ENCODE data around the gene MCM8.

DNA sequence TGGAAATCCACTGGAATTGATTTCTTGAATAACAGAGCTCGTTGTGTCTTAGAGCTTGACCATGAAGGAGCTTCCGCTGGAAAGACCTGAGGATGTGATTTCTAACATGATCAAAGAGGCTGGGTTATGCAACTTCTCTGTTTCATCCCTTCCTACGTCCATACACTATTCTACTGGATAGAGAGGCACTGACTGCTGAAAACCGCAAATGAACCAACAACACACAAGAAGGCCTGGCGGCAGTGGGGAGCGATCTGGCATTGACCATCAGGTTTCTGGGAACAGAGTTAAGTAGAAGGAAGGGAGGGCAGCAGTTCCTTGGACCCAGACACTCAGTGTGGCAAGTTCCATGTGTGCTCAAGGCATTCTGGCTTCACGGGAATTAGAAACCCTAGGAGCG, 90.1 kb downstream of the MCM8 start:
- TF ChIP-seq, protein P1, sequence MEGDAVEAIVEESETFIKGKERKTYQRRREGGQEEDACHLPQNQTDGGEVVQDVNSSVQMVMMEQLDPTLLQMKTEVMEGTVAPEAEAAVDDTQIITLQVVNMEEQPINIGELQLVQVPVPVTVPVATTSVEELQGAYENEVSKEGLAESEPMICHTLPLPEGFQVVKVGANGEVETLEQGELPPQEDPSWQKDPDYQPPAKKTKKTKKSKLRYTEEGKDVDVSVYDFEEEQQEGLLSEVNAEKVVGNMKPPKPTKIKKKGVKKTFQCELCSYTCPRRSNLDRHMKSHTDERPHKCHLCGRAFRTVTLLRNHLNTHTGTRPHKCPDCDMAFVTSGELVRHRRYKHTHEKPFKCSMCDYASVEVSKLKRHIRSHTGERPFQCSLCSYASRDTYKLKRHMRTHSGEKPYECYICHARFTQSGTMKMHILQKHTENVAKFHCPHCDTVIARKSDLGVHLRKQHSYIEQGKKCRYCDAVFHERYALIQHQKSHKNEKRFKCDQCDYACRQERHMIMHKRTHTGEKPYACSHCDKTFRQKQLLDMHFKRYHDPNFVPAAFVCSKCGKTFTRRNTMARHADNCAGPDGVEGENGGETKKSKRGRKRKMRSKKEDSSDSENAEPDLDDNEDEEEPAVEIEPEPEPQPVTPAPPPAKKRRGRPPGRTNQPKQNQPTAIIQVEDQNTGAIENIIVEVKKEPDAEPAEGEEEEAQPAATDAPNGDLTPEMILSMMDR (conservative IDR thresholded peaks at IDR 0.05 in 1 of 2, IDR thresholded peaks at IDR 0.05 in 1 of 2; ENCODE audit: extremely low read depth in 1 of 2, insufficient read depth in 1 of 2, low read depth in 1 of 2, low read length in 2 of 2) = no peak
- no peak for TF ChIP-seq EZH2 (IDR thresholded peaks at IDR 0.05; ENCODE audit: borderline replicate concordance, low read length)
